Stomach (tissue), 4 donors: Measurements from ENCODE around the gene UQCRFS1.

ENCODE experiments used
- EP300 ChIP-seq: sonication (generic); formaldehyde crosslinking; IDR thresholded peaks from one replicate; pipeline ENCODE4 v1.6.1; 2017; ENCODE audit warnings: antibody characterized with exemption
- POLR2A ChIP-seq, 4 donors: fragments of 450-650 bp; IDR thresholded peaks; one replicate each; pipeline ENCODE4 v1.6.1; 2016; ENCODE audit warnings: antibody characterized with exemption in 4 of 4, control low read depth in 2 of 4, mild to moderate bottlenecking in 1 of 4, moderate library complexity in 1 of 4
- POLR2AphosphoS5 ChIP-seq, 3 donors: sonication (generic); formaldehyde crosslinking; IDR thresholded peaks; one replicate each; pipeline ENCODE4 v1.6.1; 2016; ENCODE audit warnings: antibody characterized with exemption in 3 of 3
- TF ChIP-seq, protein P1 (sequence below), 7 experiments: fragments of 450-650 bp in 4 of 7; fragments of 200-600 bp in 3 of 7; sonication (generic) in 3 of 7; IDR thresholded peaks; one replicate each; pipeline ENCODE4 v1.5.1; 2016 to 2019; ENCODE audit warnings: antibody characterized with exemption in 7 of 7, control low read depth in 2 of 7, mild to moderate bottlenecking in 1 of 7

DNA sequence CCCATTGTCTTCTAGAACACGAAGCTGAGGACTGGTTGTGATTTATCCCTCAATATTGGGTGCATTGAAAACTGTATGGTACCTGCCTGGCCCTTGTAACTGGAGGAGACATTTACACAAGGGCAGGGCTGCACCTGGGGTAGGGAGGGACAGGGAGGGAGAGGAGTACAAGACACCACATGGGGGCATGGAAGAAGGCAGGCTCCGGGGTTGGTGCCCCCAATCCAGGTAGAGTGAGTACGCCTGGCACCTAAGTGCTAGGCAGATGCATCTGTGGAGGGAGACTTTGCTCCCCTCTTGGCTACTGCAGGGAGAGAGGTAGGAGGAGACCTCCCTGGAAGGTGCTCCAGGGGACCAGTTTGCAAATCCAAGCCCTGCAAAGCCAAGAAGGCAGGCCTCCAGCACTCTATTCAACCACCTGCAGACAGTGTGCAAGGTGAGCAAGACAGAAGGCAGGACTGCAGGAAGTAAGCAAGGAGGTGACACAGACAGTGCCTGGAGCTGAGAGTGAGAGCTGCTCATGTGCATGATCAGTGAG lies 19.4 kb upstream of the UQCRFS1 start:
- TF ChIP-seq, protein P1, sequence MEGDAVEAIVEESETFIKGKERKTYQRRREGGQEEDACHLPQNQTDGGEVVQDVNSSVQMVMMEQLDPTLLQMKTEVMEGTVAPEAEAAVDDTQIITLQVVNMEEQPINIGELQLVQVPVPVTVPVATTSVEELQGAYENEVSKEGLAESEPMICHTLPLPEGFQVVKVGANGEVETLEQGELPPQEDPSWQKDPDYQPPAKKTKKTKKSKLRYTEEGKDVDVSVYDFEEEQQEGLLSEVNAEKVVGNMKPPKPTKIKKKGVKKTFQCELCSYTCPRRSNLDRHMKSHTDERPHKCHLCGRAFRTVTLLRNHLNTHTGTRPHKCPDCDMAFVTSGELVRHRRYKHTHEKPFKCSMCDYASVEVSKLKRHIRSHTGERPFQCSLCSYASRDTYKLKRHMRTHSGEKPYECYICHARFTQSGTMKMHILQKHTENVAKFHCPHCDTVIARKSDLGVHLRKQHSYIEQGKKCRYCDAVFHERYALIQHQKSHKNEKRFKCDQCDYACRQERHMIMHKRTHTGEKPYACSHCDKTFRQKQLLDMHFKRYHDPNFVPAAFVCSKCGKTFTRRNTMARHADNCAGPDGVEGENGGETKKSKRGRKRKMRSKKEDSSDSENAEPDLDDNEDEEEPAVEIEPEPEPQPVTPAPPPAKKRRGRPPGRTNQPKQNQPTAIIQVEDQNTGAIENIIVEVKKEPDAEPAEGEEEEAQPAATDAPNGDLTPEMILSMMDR (IDR thresholded peaks at IDR 0.05), result no peak
- TF ChIP-seq POLR2AphosphoS5 (IDR thresholded peaks at IDR 0.05) (no peak), EP300 (no peak), POLR2A (IDR thresholded peaks at IDR 0.05) (no peak)
